ENCODE measurements around the gene OR51B5.

OR51B5 gene, protein sequence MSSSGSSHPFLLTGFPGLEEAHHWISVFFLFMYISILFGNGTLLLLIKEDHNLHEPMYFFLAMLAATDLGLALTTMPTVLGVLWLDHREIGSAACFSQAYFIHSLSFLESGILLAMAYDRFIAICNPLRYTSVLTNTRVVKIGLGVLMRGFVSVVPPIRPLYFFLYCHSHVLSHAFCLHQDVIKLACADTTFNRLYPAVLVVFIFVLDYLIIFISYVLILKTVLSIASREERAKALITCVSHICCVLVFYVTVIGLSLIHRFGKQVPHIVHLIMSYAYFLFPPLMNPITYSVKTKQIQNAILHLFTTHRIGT

GRCh38 chr11:5343474-5344335 is at the start of gene OR51B5:
OR51B5 (minus strand) TSS chr11:5343524; CDS start chr11:5343524, 0 bp downstream.
- TF ChIP-seq, protein P1, sequence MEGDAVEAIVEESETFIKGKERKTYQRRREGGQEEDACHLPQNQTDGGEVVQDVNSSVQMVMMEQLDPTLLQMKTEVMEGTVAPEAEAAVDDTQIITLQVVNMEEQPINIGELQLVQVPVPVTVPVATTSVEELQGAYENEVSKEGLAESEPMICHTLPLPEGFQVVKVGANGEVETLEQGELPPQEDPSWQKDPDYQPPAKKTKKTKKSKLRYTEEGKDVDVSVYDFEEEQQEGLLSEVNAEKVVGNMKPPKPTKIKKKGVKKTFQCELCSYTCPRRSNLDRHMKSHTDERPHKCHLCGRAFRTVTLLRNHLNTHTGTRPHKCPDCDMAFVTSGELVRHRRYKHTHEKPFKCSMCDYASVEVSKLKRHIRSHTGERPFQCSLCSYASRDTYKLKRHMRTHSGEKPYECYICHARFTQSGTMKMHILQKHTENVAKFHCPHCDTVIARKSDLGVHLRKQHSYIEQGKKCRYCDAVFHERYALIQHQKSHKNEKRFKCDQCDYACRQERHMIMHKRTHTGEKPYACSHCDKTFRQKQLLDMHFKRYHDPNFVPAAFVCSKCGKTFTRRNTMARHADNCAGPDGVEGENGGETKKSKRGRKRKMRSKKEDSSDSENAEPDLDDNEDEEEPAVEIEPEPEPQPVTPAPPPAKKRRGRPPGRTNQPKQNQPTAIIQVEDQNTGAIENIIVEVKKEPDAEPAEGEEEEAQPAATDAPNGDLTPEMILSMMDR (IDR thresholded peaks at IDR 0.05; ENCODE audit: insufficient read depth, low read depth, low read length, missing control alignments): no peak
- no peak for DNase-seq (ENCODE audit: low read depth)

DNA sequence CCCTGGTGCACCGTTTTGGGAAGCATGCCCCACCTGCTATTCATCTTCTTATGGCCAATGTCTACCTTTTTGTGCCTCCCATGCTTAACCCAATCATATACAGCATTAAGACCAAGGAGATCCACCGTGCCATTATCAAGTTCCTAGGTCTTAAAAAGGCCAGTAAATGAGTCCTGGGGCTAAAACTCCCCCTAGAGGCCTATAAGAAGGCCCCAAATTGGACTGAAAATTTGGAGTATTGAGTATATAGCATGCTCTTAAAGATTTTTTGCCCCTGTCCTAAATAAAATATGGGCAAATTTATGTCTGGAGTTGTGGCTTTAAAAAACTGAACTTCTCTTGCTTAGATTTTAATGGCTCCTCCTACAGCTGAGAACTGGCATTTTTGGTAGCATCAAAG is 46.9 kb upstream of the OR51B5 start:
- DNase-seq (ENCODE audit: low read depth): no peak
- H3K4me3 ChIP-seq (ENCODE audit: low read length): no peak overlapping the region
- TF ChIP-seq, protein P1 (IDR thresholded peaks at IDR 0.05; ENCODE audit: insufficient read depth, low read depth, low read length, missing control alignments): no peak

More at GRCh38 chr11:5343474-5344335, at the start of gene OR51B5:
- H3K4me3 ChIP-seq (ENCODE audit: low read length): no peak within 1 kb of the TSS

DNA sequence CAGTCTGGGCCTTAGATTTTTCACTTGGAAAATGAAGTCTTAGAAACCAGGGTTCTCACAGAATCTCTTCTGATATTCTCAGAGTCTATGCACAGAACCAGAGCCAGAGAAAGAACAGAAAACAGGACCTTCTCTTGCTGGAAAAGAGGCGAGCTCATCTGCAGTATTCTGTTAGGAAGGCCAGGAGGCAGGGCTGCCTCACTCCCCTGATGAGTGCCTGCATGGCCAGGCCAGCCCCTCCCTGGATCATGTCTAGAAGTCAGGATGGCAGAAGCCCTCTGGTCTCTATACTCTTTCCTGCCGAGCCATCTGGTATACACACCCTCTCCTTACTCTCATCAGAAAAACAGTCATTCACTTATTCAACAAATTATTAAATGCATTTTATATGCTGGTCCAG is 41.0 kb upstream of the OR51B5 start:
- DNase-seq (ENCODE audit: low read depth): no peak
- no peak overlapping the region for H3K4me3 ChIP-seq (ENCODE audit: low read length)
- TF ChIP-seq, protein P1 (IDR thresholded peaks at IDR 0.05; ENCODE audit: insufficient read depth, low read depth, low read length, missing control alignments): no peak

DNA sequence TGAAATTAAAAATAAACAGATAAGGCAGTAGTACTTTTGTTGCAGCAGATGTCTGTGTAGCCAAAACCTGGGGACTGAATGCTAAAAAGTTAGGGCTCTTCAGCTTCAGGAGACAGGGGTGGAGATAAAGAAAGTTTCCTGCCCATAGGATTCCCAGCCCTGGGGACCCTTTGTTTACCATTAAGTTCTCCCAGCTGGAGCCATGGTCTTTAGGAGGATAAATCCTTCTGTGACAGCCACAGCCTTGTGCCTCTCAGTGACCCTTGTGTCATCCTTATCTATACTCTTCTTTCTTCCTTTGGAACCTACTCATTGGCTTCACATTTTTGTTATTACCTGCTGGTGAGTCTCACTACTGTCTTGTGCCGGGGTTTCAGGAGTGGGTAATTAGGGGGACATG is 40.3 kb upstream of the OR51B5 start, which contains the start of gene OR51M1:
TSS of gene OR51M1 (plus strand) at position 237 of the 400 bp plus-strand sequence. CDS start 5,587 bp downstream, outside the sequence.
- no peak within 1 kb of the TSS for H3K4me3 ChIP-seq (ENCODE audit: low read length)
- TF ChIP-seq, protein P1 (IDR thresholded peaks at IDR 0.05; ENCODE audit: insufficient read depth, low read depth, low read length, missing control alignments): no peak
- no peak for DNase-seq (ENCODE audit: low read depth)

GRCh38 chr11:5380740-5381342 is 37.5 kb upstream of the OR51B5 start:
- TF ChIP-seq, protein P1 (IDR thresholded peaks at IDR 0.05; ENCODE audit: insufficient read depth, low read depth, low read length, missing control alignments): peak; percentile 85
- DNase-seq (ENCODE audit: low read depth): peak; percentile 68

GRCh38 chr11:5369789-5370188 is 26.5 kb upstream of the OR51B5 start:
- TF ChIP-seq, protein P1 (IDR thresholded peaks at IDR 0.05; ENCODE audit: insufficient read depth, low read depth, low read length, missing control alignments): peak; percentile 38
- H3K4me3 ChIP-seq (ENCODE audit: low read length): no peak overlapping the region
- peak; percentile 40 for DNase-seq (ENCODE audit: low read depth)

More at GRCh38 chr11:5380740-5381342, 37.5 kb upstream of the OR51B5 start:
- no peak overlapping the region for H3K4me3 ChIP-seq (ENCODE audit: low read length)
